ENCODE results near the gene EVC2.

GRCh38 chr4:5676763-5677162, 31.6 kb downstream of the EVC2 start:
- TF ChIP-seq CHD1 (IDR thresholded peaks at IDR 0.05; ENCODE audit: low read depth, low read length) (no peak), CTCF (conservative IDR thresholded peaks at IDR 0.05; ENCODE audit: low read depth, low read length) (no peak), POLR2A (IDR thresholded peaks at IDR 0.05; ENCODE audit: low read depth, low read length) (no peak), FOS (IDR thresholded peaks at IDR 0.05; ENCODE audit: low read depth, low read length) (no peak), SMC3 (IDR thresholded peaks at IDR 0.05; ENCODE audit: low read depth, low read length) (no peak), BHLHE40 (IDR thresholded peaks at IDR 0.05; ENCODE audit: low read depth, low read length) (no peak), MAFK (IDR thresholded peaks at IDR 0.05; ENCODE audit: low read depth, low read length) (no peak), CEBPB (IDR thresholded peaks at IDR 0.05; ENCODE audit: low read depth, low read length) (no peak), RAD21 (IDR thresholded peaks at IDR 0.05; ENCODE audit: low read length) (no peak), ELK1 (IDR thresholded peaks at IDR 0.05; ENCODE audit: borderline replicate concordance, low read depth, low read length) (no peak), NFE2L2 (IDR thresholded peaks at IDR 0.05; ENCODE audit: low read depth, low read length) (no peak)
- TF ChIP-seq, protein P1, sequence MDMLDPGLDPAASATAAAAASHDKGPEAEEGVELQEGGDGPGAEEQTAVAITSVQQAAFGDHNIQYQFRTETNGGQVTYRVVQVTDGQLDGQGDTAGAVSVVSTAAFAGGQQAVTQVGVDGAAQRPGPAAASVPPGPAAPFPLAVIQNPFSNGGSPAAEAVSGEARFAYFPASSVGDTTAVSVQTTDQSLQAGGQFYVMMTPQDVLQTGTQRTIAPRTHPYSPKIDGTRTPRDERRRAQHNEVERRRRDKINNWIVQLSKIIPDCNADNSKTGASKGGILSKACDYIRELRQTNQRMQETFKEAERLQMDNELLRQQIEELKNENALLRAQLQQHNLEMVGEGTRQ (IDR thresholded peaks at IDR 0.05; ENCODE audit: low read depth, low read length) = no peak

Data from IMR-90 (cell line).